ENCODE data around the gene NAP1L4. TPM values are rescaled to one million over a fixed set of nuclear protein-coding genes. Genes with fewer than 3 reads are reported as not detected.

Gene NAP1L4
- total and polyA plus RNA-seq, 4 donors = 56.3 to 191 (median 77.3) TPM

DNA sequence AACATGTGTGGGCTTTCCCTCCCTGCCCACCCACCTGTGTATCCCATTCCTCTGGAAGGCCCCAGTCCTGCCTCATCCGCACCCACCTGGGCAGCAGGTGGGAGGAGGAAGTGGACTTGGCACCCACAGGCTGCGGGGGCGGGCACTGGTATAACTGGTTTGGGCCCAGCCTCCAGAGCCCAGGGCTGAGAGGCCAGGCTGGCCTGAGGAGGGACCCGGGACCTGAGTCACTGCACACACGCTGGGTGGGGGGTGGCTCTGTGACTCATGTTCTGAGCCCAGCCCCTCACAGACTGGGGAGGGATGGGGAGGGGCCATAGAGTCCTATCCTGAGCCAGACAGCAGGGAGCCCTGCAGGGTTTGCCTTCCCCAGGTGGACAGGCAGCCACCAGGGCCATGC lies 79.6 kb downstream of the NAP1L4 start:
- peak; percentile 89 for ATAC-seq (ENCODE audit: insufficient read depth, low FRiP score)
- 61 to 93% methylated on average over 4 to 5 of the region's 5 CpGs for WGBS, 2 donors

DNA sequence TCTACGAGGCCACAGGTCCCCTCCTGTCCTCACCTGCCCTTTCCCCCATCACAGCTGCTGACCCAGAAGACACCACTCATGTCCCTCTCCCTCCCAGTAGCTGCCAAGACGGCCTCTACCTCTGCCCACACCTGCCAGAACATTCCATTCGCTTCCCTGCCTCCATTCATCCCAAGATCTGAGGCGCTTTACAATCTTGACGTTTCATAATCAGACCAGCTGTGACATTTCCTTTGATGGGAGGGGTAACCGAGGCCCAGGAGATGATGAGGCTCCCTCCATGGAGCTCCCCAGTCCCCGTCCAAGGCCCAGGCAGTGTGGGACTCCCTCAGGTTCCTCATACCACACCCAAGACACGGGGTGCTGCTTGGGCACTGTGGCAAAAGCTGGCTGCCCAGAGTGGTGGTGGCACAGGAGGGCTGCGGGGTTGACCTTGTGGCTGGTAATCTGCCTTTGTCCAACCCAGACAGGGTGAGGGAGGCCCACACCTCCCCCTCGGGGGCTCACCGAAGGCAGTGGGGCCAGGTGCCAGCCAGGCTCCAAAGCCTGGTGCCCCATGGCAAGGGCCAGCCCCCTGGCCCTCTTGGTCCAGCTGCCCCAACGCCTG lies 80.2 kb downstream of the NAP1L4 start:
- H3K4me3 ChIP-seq = no peak overlapping the region
- no peaks in the 10 kb centered on the region for H3K36me3 ChIP-seq (ENCODE audit: control insufficient read depth in 4 of 4, insufficient read depth in 4 of 4, low read length in 4 of 4)
- H3K27me3 ChIP-seq (ENCODE audit: control insufficient read depth in 3 of 3, insufficient read depth in 3 of 3, low read length in 2 of 3) = peaks cover 0 to 8% (median 5%) of the 10 kb centered on the region in 3 donors
- no peak for ATAC-seq (ENCODE audit: insufficient read depth, low FRiP score)
- H3K4me1 ChIP-seq (ENCODE audit: control insufficient read depth in 5 of 5, insufficient read depth in 5 of 5, low read length in 5 of 5) = peaks cover 0 to 25% (median 7%) of the 10 kb centered on the region in 5 donors
- no peak overlapping the region for H3K9ac ChIP-seq (ENCODE audit: insufficient read depth in 1 of 2, low read length in 2 of 2)
- 74 to 76% methylated on average over 12 of the region's 12 CpGs for WGBS, 2 donors
- peak overlapping the region in 1 of 2 donors; percentile 79 for H3K27ac ChIP-seq (ENCODE audit: low read depth in 1 of 2, low read length in 1 of 2)
- TF ChIP-seq, protein P1, sequence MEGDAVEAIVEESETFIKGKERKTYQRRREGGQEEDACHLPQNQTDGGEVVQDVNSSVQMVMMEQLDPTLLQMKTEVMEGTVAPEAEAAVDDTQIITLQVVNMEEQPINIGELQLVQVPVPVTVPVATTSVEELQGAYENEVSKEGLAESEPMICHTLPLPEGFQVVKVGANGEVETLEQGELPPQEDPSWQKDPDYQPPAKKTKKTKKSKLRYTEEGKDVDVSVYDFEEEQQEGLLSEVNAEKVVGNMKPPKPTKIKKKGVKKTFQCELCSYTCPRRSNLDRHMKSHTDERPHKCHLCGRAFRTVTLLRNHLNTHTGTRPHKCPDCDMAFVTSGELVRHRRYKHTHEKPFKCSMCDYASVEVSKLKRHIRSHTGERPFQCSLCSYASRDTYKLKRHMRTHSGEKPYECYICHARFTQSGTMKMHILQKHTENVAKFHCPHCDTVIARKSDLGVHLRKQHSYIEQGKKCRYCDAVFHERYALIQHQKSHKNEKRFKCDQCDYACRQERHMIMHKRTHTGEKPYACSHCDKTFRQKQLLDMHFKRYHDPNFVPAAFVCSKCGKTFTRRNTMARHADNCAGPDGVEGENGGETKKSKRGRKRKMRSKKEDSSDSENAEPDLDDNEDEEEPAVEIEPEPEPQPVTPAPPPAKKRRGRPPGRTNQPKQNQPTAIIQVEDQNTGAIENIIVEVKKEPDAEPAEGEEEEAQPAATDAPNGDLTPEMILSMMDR (IDR thresholded peaks at IDR 0.05; ENCODE audit: control extremely low read depth, extremely low read depth) = no peak
- no peak for DNase-seq
- H3K9me3 ChIP-seq (ENCODE audit: control insufficient read depth in 4 of 4, insufficient read depth in 3 of 4, low read length in 3 of 4) = no peaks in the 10 kb centered on the region

More for the DNA sequence above, 79.6 kb downstream of the NAP1L4 start:
- no peak overlapping the region for H3K9ac ChIP-seq (ENCODE audit: insufficient read depth in 1 of 2, low read length in 2 of 2)
- peak overlapping the region in 1 of 2 donors; percentile 79 for H3K27ac ChIP-seq (ENCODE audit: low read depth in 1 of 2, low read length in 1 of 2)
- peaks cover 0 to 8% (median 5%) of the 10 kb centered on the region in 3 donors for H3K27me3 ChIP-seq (ENCODE audit: control insufficient read depth in 3 of 3, insufficient read depth in 3 of 3, low read length in 2 of 3)
- H3K9me3 ChIP-seq (ENCODE audit: control insufficient read depth in 4 of 4, insufficient read depth in 3 of 4, low read length in 3 of 4) = no peaks in the 10 kb centered on the region
- H3K4me3 ChIP-seq = no peak overlapping the region
- peaks cover 0 to 25% (median 7%) of the 10 kb centered on the region in 5 donors for H3K4me1 ChIP-seq (ENCODE audit: control insufficient read depth in 5 of 5, insufficient read depth in 5 of 5, low read length in 5 of 5)
- H3K36me3 ChIP-seq (ENCODE audit: control insufficient read depth in 4 of 4, insufficient read depth in 4 of 4, low read length in 4 of 4) = no peaks in the 10 kb centered on the region
- peak; percentile 57 to 80 (median 71) for DNase-seq
- TF ChIP-seq, protein P1 (IDR thresholded peaks at IDR 0.05; ENCODE audit: control extremely low read depth, extremely low read depth) = no peak

DNA sequence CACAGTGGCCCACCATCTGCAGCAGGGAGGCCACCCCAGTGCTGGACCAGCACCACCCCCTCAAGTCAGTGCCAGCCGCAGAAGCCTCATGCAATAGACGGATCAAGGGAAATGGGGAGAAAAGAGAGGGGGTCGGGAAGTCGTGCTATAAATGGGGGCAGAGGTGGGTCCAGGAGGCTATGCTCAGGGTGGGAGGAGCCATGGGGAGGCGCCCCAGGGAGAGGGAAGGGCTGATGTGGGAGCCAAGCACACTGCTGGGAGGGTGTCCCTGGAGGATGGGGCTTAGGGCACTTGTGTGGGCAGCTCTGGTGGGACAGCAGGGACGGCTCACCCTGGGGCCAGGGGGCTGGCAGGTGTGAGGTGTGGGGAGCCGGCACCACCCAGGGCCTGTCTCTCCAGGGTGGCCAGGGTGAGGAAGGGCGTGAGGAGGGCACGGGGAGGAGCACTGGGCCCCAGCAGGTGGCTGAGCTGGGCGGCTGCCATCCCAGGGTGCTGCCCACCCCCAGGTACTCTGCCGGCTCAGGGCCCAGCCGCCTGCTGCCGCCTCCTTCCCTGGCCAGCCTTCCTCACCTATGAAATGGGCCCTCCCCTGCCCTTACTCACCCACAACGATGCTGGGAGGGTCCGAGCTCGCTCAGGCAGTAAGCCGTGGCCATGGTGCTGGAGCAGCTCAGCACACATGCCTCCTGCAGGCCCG lies 80.9 kb downstream of the NAP1L4 start:
- Histone ChIP-seq H3K4me1 (ENCODE audit: control insufficient read depth in 5 of 5, insufficient read depth in 5 of 5, low read length in 5 of 5) (peaks cover 0 to 25% (median 7%) of the 10 kb centered on the region in 5 donors), H3K9me3 (ENCODE audit: control insufficient read depth in 4 of 4, insufficient read depth in 3 of 4, low read length in 3 of 4) (no peaks in the 10 kb centered on the region), H3K27ac (ENCODE audit: low read depth in 1 of 2, low read length in 1 of 2) (peak overlapping the region in 1 of 2 donors; percentile 79), H3K9ac (ENCODE audit: insufficient read depth in 1 of 2, low read length in 2 of 2) (no peak overlapping the region), H3K4me3 (no peak overlapping the region), H3K27me3 (ENCODE audit: control insufficient read depth in 3 of 3, insufficient read depth in 3 of 3, low read length in 2 of 3) (peaks cover 0 to 8% (median 5%) of the 10 kb centered on the region in 3 donors), H3K36me3 (ENCODE audit: control insufficient read depth in 4 of 4, insufficient read depth in 4 of 4, low read length in 4 of 4) (no peaks in the 10 kb centered on the region)
- ATAC-seq (ENCODE audit: insufficient read depth, low FRiP score) (no peak), DNase-seq (no peak)
- TF ChIP-seq, protein P1 (IDR thresholded peaks at IDR 0.05; ENCODE audit: control extremely low read depth, extremely low read depth) = no peak
- 88 to 91% methylated on average over 13 to 18 of the region's 18 CpGs for WGBS, 2 donors
